ENCODE results near the gene MEF2C. TPM values are rescaled to one million over a fixed set of nuclear protein-coding genes. Genes with fewer than 3 reads are reported as not detected.
"Not testable (repeated sequence)": the region's sequence is repeated elsewhere in the genome, so short reads cannot be mapped to it uniquely, and the experiment has no call there.

MEF2C gene
- total RNA-seq, 2 experiments from 2014 or later = 0.13 to 0.53 TPM

DNA sequence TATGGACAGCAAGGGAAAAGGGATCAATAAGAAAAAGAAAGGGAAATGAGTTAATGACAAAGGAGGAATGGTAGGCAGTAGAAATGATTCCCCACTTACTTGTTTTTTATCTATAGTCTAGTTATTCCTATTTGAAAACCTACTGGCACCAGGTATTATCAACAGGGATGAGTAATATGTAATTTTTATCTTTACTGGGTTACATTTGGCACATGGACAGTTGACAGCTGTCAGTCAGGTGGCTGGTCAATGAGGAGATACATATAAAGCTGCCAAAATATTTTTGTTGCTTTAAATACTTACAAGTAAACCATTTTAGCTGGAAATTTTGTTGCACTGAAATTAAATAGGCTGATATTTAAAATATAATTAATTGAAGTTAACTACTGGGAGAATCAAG, 18.1 kb upstream of the MEF2C start:
- DNase-seq; H3K4me1 Mint-ChIP-seq (ENCODE audit: low read depth); H3K9me3 Mint-ChIP-seq (ENCODE audit: insufficient read depth); CTCF ChIA-PET; H3K36me3 Mint-ChIP-seq (ENCODE audit: low read depth); H3K27ac Mint-ChIP-seq; H3K4me3 Mint-ChIP-seq; H3K27me3 Mint-ChIP-seq (ENCODE audit: low read depth); ATAC-seq; POLR2A ChIA-PET: not testable (repeated sequence)

DNA sequence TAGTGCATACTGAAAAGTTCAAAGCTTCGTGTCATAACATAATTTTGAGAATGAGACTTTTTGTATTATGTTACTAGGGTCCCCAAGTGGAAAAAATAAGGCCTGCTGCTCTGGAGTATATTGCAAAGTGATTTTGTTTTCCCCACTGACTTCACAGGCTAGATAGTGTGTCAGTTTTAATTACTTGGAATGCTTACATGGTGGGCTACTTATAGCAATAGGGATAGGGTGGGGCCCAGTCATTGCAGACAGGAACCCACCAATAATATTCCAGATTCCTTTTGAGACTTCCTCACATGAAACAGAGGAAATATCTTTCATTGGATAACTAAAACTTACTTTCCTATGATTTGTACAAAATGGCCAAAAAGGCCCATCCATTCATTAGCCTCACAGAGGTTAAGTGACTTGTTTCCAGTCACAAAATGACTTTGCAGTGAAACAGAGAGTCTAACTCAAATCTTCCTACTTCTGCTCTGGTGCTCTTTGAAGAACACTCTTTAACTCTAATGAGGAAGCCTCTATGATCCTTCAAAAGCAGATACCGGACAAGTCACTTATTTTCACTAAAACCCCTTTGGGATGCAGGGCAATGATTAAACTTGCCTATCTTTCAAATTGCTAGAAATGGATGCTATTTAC, 16.2 kb upstream of the MEF2C start:
- ChIA-PET POLR2A (no interaction called here), CTCF (no interaction called here)
- H3K36me3 Mint-ChIP-seq (ENCODE audit: low read depth) = no peaks in the 10 kb centered on the region
- DNase-seq (no peak), ATAC-seq (no peak)
- no peak overlapping the region for H3K4me3 Mint-ChIP-seq
- no peaks in the 10 kb centered on the region for H3K27me3 Mint-ChIP-seq (ENCODE audit: low read depth)
- H3K9me3 Mint-ChIP-seq (ENCODE audit: insufficient read depth) = no peaks in the 10 kb centered on the region
- no peak overlapping the region for H3K27ac Mint-ChIP-seq
- H3K4me1 Mint-ChIP-seq (ENCODE audit: low read depth) = no peaks in the 10 kb centered on the region

DNA sequence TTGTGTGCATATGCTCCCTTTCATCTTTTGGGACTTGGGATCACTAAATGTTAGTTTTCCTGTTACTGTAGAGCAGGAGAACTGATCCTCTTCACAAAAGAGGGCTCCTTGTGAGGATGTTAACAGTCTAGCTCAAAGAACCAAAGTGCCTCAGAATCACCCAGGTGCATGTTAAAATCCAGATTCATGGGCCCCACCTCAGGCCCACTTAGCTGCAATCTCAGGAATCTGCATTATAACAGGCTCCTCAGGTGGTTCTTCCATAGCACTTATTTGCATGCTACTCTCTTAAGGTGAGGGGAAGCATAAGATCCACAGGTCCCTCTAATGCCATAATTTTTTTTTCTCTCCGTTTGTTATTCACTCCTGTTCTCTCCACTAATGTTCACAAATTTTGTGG, 14.8 kb upstream of the MEF2C start:
- no peak for DNase-seq
- Mint-ChIP-seq H3K27me3 (ENCODE audit: low read depth) (no peaks in the 10 kb centered on the region), H3K36me3 (ENCODE audit: low read depth) (no peaks in the 10 kb centered on the region), H3K9me3 (ENCODE audit: insufficient read depth) (no peaks in the 10 kb centered on the region), H3K4me3 (no peak overlapping the region), H3K27ac (no peak overlapping the region), H3K4me1 (ENCODE audit: low read depth) (no peaks in the 10 kb centered on the region)
- ATAC-seq = no peak
- POLR2A ChIA-PET = no interaction called here
- CTCF ChIA-PET = no interaction called here

DNA sequence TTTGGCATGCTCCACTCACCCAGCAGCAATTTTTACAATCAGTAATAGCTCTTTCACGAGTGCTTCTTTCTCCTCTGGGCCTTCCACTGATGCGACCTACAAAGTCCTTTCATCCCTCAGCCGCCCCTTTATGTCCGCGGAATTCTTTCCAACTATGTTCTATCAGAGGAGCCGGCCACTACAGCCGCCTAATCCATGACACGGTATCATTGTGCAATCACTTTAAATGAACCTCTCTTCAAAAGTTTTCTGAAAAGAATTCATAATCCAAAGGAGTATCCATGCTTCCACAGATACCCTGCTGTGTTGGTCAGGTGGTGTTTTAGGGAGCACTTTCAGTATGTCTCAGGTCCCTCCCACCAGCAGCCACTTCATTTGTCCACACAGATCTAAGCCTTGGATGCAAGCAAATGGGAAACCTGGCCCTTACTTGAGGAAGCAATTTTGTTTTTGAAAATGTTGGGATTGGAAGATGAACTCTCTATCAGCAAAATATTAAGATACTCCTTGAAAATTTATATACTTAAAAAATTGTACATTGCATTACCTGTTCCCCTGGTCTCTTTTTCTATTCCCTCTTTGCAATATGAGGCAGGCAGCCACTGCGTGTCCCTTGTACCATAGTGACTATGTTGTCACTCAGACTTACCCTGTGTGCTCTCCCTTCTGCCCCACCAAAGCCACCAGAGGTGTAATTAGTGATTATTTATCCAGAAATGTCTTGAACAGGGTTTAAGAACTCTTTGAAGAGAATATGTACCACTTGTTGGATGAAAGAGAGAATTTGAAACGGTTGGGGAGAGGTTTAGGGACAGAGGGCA, 12.9 kb upstream of the MEF2C start:
- CTCF ChIA-PET = no interaction called here
- H3K36me3 Mint-ChIP-seq (ENCODE audit: low read depth) = no peaks in the 10 kb centered on the region
- peaks cover 7% of the 10 kb centered on the region for H3K27me3 Mint-ChIP-seq (ENCODE audit: low read depth)
- H3K4me3 Mint-ChIP-seq = no peak overlapping the region
- no peak for ATAC-seq
- no peak overlapping the region for H3K27ac Mint-ChIP-seq
- no peaks in the 10 kb centered on the region for H3K4me1 Mint-ChIP-seq (ENCODE audit: low read depth)
- DNase-seq = no peak
- H3K9me3 Mint-ChIP-seq (ENCODE audit: insufficient read depth) = no peaks in the 10 kb centered on the region
- POLR2A ChIA-PET = no interaction called here

DNA sequence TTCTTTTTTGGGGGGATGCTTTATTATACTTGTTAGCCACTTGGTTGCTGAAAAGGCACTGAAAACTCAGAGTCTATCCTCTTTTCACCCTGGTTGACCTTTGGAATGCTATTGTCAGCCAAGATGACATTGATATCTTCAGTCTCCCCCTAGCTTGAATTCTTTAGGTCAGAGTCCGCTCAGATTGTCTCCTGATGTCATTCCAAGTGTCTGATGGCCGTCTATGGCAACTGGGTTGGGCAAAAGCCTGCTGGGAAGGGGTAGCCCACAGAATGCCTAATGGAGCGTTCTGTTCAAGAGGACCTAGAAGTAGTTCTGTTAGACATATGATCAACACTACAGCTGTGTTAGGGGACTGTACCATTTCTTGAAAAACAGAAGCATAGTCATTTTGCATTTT, 9.7 kb upstream of the MEF2C start:
- POLR2A ChIA-PET = no interaction called here
- Mint-ChIP-seq H3K27ac (no peak overlapping the region), H3K4me3 (no peak overlapping the region), H3K4me1 (ENCODE audit: low read depth) (peaks cover 5% of the 10 kb centered on the region), H3K36me3 (ENCODE audit: low read depth) (no peaks in the 10 kb centered on the region), H3K27me3 (ENCODE audit: low read depth) (peaks cover 34% of the 10 kb centered on the region), H3K9me3 (ENCODE audit: insufficient read depth) (no peaks in the 10 kb centered on the region)
- CTCF ChIA-PET = no interaction called here
- ATAC-seq = no peak
- DNase-seq = no peak

DNA sequence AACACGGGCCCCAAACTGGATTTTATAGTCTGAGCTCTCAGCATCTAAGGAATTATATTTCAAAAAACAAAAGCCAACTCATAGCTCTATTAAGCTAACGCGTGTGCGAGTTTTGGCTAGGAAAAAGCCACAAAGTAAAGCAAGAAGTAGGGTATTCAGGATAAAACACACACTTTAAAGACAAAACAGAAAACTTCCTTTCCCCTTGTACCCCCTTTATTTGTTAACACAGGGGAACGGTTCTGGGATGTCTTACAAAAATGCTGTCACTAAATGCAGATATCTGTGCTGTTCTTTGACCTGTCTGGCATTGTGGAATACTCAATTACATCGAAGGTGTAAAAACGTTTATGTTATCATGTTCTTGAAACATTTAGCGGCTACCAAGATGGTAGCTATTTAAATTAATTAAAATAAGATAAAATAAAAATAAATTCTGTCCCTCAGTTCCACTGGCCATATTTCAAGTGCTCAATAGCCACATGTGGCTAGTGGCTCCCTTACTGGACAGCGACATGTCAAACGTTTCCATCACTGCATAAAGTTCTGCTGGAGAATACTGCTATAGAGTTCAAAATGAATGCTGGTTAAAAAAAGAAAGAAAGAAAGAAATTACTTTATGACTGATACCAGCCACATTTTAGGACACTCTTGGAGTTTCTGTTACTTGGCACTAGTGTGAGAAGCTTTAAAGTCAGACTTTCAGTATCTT, 7.2 kb upstream of the MEF2C start:
- H3K9me3 Mint-ChIP-seq (ENCODE audit: insufficient read depth) = no peaks in the 10 kb centered on the region
- peaks cover 6% of the 10 kb centered on the region for H3K4me1 Mint-ChIP-seq (ENCODE audit: low read depth)
- ATAC-seq (no peak), DNase-seq (no peak)
- no peak overlapping the region for H3K4me3 Mint-ChIP-seq
- peaks cover 44% of the 10 kb centered on the region for H3K27me3 Mint-ChIP-seq (ENCODE audit: low read depth)
- H3K36me3 Mint-ChIP-seq (ENCODE audit: low read depth) = no peaks in the 10 kb centered on the region
- POLR2A ChIA-PET = no interaction called here
- no peak overlapping the region for H3K27ac Mint-ChIP-seq
- CTCF ChIA-PET = no interaction called here

DNA sequence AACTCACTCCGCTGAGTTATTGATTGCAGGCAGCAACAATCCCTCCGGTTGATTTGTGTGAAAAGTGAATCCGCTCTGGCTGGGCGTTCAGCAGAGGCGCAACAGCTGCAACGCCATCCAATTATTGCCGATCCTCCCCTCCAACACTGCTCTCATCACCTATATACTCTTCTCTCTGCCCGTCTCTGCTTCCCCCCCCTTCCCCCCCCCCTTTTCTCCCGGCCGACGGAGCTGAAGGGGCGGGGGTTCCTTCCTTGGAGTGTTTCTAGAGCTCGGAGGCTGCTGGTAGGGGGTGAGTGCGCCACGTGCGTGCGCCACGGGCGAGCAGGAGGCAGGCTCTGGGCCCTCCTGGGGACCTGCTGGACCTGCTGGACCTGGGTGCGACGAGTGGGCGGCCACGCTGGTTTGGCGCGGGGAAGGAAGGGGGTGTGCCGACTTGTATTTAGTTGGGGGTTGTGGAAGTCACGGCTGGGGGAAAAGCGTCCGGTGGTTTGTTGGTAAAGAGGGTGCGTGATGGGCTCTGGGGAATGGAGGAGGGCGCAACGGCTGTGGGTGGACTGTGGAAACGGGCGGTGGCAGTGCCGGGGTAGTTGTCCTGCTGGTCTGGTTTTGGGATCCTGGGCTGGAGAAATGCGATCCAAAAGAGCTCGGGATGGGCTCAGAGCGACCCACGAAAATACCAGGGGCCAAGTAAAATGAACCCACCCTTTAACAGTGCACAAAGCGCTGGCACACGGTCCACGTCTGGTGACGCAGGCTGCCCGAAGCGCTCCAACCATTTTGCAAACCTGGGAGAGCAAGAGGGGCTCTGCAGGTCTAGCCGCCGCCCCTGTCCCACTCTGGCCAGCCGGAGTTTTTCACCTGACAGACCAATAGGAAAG, 6.4 kb upstream of the MEF2C start:
- ATAC-seq (no peak), DNase-seq (no peak)
- H3K27me3 Mint-ChIP-seq (ENCODE audit: low read depth) = peaks cover 51% of the 10 kb centered on the region
- H3K4me1 Mint-ChIP-seq (ENCODE audit: low read depth) = peaks cover 6% of the 10 kb centered on the region
- H3K4me3 Mint-ChIP-seq = no peak overlapping the region
- POLR2A ChIA-PET = no interaction called here
- CTCF ChIA-PET = no interaction called here
- no peak overlapping the region for H3K27ac Mint-ChIP-seq
- no peaks in the 10 kb centered on the region for H3K9me3 Mint-ChIP-seq (ENCODE audit: insufficient read depth)
- H3K36me3 Mint-ChIP-seq (ENCODE audit: low read depth) = no peaks in the 10 kb centered on the region

DNA sequence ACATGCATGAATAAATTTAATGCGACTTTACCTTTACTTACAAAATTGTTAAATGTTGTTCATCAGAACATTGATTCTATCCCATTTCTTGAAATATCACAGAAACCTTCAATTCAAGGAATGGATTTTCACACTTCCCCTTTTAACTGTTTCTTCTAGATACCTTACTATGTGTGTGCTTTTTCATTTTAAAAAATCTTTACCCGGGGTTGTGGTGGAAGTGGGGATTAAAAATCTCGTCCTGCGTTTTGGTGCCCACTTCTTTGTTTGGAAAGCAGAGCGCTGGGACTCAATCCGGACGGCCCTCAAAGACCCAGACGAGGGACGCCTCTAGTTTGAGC, 5.8 kb upstream of the MEF2C start:
- no peak for ATAC-seq
- DNase-seq = no peak
- POLR2A ChIA-PET = no interaction called here
- Mint-ChIP-seq H3K27ac (no peak overlapping the region), H3K4me3 (no peak overlapping the region), H3K4me1 (ENCODE audit: low read depth) (peaks cover 11% of the 10 kb centered on the region), H3K9me3 (ENCODE audit: insufficient read depth) (no peaks in the 10 kb centered on the region), H3K36me3 (ENCODE audit: low read depth) (no peaks in the 10 kb centered on the region), H3K27me3 (ENCODE audit: low read depth) (peaks cover 56% of the 10 kb centered on the region)
- CTCF ChIA-PET = no interaction called here

DNA sequence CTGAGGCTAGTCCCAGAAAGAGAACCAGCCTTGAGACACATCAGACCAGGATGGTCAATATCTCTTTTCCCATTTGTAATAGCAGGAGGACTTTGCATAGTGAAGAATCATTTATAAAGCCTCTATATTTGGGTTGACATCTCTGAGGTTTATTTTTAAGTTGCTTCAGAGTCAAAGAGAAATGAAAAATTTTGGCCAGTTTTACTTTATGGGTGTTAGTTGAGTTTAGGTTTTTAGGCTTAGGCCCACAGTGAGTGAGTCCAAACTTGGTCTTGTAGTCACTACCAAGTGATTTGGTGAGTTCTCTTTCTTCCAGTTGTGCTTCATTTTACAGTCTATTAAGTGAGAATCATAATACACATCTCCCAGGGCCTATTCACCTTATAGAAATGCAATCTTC, 5.3 kb upstream of the MEF2C start:
- ATAC-seq (no peak), DNase-seq (no peak)
- no peak overlapping the region for H3K27ac Mint-ChIP-seq
- H3K36me3 Mint-ChIP-seq (ENCODE audit: low read depth) = no peaks in the 10 kb centered on the region
- no peak overlapping the region for H3K4me3 Mint-ChIP-seq
- H3K27me3 Mint-ChIP-seq (ENCODE audit: low read depth) = peaks cover 61% of the 10 kb centered on the region
- ChIA-PET CTCF (no interaction called here), POLR2A (no interaction called here)
- H3K9me3 Mint-ChIP-seq (ENCODE audit: insufficient read depth) = no peaks in the 10 kb centered on the region
- peaks cover 15% of the 10 kb centered on the region for H3K4me1 Mint-ChIP-seq (ENCODE audit: low read depth)

DNA sequence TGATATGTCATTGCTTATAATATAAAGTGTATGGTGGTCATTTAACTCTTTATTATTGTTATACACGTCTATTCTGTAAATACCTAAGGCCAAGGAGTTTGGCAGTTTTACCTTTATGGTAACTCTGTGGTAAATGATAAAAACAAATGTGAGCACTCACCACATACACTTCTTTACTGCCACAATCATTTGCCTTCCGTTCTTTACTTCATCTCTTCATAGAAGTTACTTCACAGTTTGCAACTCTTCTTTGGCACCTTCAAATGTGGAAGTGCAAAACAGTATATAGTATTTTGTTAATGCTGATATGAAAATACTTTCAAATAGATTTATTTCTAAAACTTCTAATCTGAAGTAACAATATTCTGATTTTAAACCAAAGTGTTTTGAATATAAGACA, 4.4 kb upstream of the MEF2C start:
- no peaks in the 10 kb centered on the region for H3K9me3 Mint-ChIP-seq (ENCODE audit: insufficient read depth)
- POLR2A ChIA-PET = no interaction called here
- H3K27me3 Mint-ChIP-seq (ENCODE audit: low read depth) = peaks cover 66% of the 10 kb centered on the region
- H3K4me1 Mint-ChIP-seq (ENCODE audit: low read depth) = peaks cover 22% of the 10 kb centered on the region
- CTCF ChIA-PET = no interaction called here
- H3K27ac Mint-ChIP-seq = no peak overlapping the region
- ATAC-seq = no peak
- H3K36me3 Mint-ChIP-seq (ENCODE audit: low read depth) = no peaks in the 10 kb centered on the region
- DNase-seq = no peak
- no peak overlapping the region for H3K4me3 Mint-ChIP-seq

DNA sequence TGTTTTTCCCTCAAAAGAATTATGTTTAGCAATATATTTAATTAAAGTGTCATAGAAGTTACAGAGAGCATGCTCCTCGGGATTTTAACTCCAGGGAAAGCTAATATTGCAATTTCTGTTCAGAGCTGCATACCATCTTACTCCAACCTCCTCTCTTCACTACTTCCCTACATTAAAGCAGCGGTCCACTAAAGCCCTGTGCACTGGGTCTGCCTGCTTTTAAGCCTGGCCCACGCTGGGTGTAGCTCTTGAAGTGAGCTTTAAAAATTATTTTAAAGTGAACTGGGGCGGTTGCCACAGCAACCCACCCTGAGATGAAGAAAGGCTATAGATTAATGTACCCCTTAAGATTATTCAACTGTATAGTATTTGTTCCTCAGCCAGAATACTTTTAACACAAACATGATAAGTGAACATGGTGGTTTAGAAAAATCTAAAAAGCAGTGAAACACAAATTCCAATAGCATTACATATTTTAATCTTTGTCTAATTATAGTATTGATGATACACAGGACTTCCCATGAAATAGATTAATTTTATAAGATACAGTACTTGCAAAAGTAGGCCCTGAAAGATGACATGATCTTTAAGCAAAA, 3.9 kb upstream of the MEF2C start:
- no peak for ATAC-seq
- H3K27ac Mint-ChIP-seq = no peak overlapping the region
- H3K9me3 Mint-ChIP-seq (ENCODE audit: insufficient read depth) = no peaks in the 10 kb centered on the region
- ChIA-PET CTCF (no interaction called here), POLR2A (no interaction called here)
- no peaks in the 10 kb centered on the region for H3K36me3 Mint-ChIP-seq (ENCODE audit: low read depth)
- peaks cover 24% of the 10 kb centered on the region for H3K4me1 Mint-ChIP-seq (ENCODE audit: low read depth)
- peaks cover 65% of the 10 kb centered on the region for H3K27me3 Mint-ChIP-seq (ENCODE audit: low read depth)
- no peak overlapping the region for H3K4me3 Mint-ChIP-seq
- DNase-seq = no peak

DNA sequence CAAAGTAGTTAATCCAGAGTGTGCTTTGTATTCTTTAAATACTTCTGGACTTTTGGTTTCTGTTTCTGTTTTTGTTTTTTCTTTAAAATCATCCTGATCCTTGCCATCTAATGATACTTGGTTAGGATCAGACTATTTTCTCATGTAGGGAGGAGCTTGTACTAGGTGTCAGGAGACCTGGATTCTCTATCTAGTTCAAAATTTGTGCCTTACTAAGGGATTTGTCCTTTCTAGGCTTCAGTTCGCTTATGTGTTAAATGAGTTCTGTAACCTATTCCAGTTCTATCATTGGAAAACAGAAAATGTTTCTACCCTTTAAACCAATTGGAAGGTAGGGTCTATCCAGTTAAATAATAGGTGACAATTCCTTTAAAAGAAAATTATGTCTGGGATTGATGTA, 3.3 kb upstream of the MEF2C start:
- Mint-ChIP-seq H3K27me3 (ENCODE audit: low read depth) (peaks cover 68% of the 10 kb centered on the region), H3K36me3 (ENCODE audit: low read depth) (no peaks in the 10 kb centered on the region), H3K4me1 (ENCODE audit: low read depth) (peaks cover 27% of the 10 kb centered on the region), H3K4me3 (no peak overlapping the region), H3K9me3 (ENCODE audit: insufficient read depth) (no peaks in the 10 kb centered on the region), H3K27ac (no peak overlapping the region)
- ChIA-PET CTCF (no interaction called here), POLR2A (no interaction called here)
- DNase-seq (no peak), ATAC-seq (no peak)

Measured in activated CD8-positive, alpha-beta T cell treated with anti-CD3 and anti-CD28 coated beads, Interleukin-2, amount 10 ng/mL, durations not matched to agents 7 days and 5 days (primary cell).